Ishikawa (cell line): ENCODE results near the gene OR4S1.

Source experiments
- FOXM1 ChIP-seq: IDR thresholded peaks from 2 replicates; pipeline ENCODE4 v1.6.1; 2012; ENCODE audit warnings: low read depth, borderline replicate concordance
- NFIC ChIP-seq: IDR thresholded peaks from 2 replicates; pipeline ENCODE4 v1.6.1; 2012
- REST ChIP-seq: IDR thresholded peaks from 2 replicates; pipeline ENCODE4 v1.6.1; 2012; ENCODE audit warnings: low read depth, mild to moderate bottlenecking
- USF1 ChIP-seq: IDR thresholded peaks from 2 replicates; pipeline ENCODE4 v1.6.1; 2012

- no peak for TF ChIP-seq NFIC
- TF ChIP-seq FOXM1 = no peak
- no peak for TF ChIP-seq REST
- no peak for TF ChIP-seq USF1
Observed at GRCh38 chr11:48261600-48261999, 44.4 kb upstream of the OR4S1 start.
